Astrocyte (in vitro differentiated cells and primary cell): ENCODE data around the gene ANKRD23.

ENCODE experiments used
- CTCF ChIP-seq: IDR thresholded peaks from 2 replicates; pipeline ENCODE4 v1.5.1; 2011; ENCODE audit warnings: low read depth, mild to moderate bottlenecking, inconsistent platforms, low read length, moderate library complexity; ENCODE audit not compliant: insufficient read depth
- EZH2 ChIP-seq: IDR thresholded peaks from 2 replicates; pipeline ENCODE4 v1.6.1; 2012; ENCODE audit warnings: mild to moderate bottlenecking, low read length, inconsistent platforms; ENCODE audit not compliant: insufficient read depth

GRCh38 chr2:96881349-96882195 lies 37.8 kb upstream of the ANKRD23 start:
- TF ChIP-seq CTCF (no peak), EZH2 (no peak)
